ENCODE data around the gene PIGH. TPM values are rescaled to one million over a fixed set of nuclear protein-coding genes. Genes with fewer than 3 reads are reported as not detected.

PIGH gene
- total and polyA plus RNA-seq, 8 donors, result 11.5 to 27.4 (median 14.2) TPM

- no peaks in the 10 kb centered on the region for H3K9me3 ChIP-seq
- peaks cover 0 to 3% (median 0%) of the 10 kb centered on the region in 3 donors for H3K4me1 ChIP-seq
- H3K36me3 ChIP-seq, result peaks cover 0 to 4% (median 0%) of the 10 kb centered on the region in 3 donors
- 50 to 52% methylated on average over 3 of the region's 3 CpGs for WGBS, 2 donors
- H3K27ac ChIP-seq, result no peak overlapping the region
- TF ChIP-seq CTCF (IDR thresholded peaks at IDR 0.05), result no peak
- H3K27me3 ChIP-seq, result no peaks in the 10 kb centered on the region
- ATAC-seq, result peak; percentile 59 to 81 (median 69)
- no peak overlapping the region for H3K4me3 ChIP-seq
- intact Hi-C loops (cut with DNase I), result no loop called here
- FAIRE-seq, result no peak
- DNase-seq, result peak in 4 of 6 donors; percentile 31 to 76 (median 62)
Observed at GRCh38 chr14:67567654-67568053, 32.4 kb downstream of the PIGH start.

- 87 to 90% methylated on average over 6 of the region's 6 CpGs for WGBS, 2 donors
- Histone ChIP-seq H3K9me3 (no peaks in the 10 kb centered on the region), H3K36me3 (peaks cover 0 to 12% (median 0%) of the 10 kb centered on the region in 3 donors), H3K27me3 (no peaks in the 10 kb centered on the region), H3K27ac (no peak overlapping the region), H3K4me3 (no peak overlapping the region), H3K4me1 (peaks cover 0 to 3% (median 0%) of the 10 kb centered on the region in 3 donors)
- intact Hi-C loops (cut with DNase I), result no loop called here
- no peak for TF ChIP-seq CTCF (IDR thresholded peaks at IDR 0.05)
- FAIRE-seq (no peak), DNase-seq (peak in 1 of 6 donors; percentile 41), ATAC-seq (peak in 1 of 4 donors; percentile 26)
Observed at GRCh38 chr14:67566908-67567307, 33.2 kb downstream of the PIGH start.

DNA sequence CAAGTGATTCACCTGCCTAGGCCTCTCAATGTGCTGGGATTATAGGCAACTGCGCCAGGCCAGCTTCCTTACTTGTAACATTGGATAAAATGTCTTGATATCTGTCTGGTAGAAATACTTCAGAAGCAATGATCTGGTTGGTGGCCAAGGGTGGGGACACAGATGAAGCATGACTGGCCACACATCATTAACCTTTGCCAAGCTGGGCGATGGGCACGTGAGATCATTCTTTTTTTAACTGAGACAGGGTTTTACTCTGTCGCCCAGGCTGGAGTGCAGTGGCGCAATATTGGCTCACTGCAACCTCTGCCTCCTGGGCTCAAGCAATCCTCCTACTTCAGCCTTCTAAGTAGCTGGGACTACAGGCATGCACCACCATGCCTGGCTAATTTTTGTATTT, 35.8 kb downstream of the PIGH start:
- 92 to 93% methylated on average over 5 of the region's 5 CpGs for WGBS, 2 donors
- H3K36me3 ChIP-seq, result peaks cover 0 to 14% (median 0%) of the 10 kb centered on the region in 3 donors
- no peak overlapping the region for H3K4me3 ChIP-seq
- intact Hi-C loops (cut with DNase I), result no loop called here
- no peaks in the 10 kb centered on the region for H3K27me3 ChIP-seq
- no peak for TF ChIP-seq CTCF (IDR thresholded peaks at IDR 0.05)
- DNase-seq, result no peak
- H3K27ac ChIP-seq, result no peak overlapping the region
- FAIRE-seq, result no peak
- peaks cover 0 to 3% (median 0%) of the 10 kb centered on the region in 3 donors for H3K4me1 ChIP-seq
- no peak for ATAC-seq
- no peaks in the 10 kb centered on the region for H3K9me3 ChIP-seq

DNA sequence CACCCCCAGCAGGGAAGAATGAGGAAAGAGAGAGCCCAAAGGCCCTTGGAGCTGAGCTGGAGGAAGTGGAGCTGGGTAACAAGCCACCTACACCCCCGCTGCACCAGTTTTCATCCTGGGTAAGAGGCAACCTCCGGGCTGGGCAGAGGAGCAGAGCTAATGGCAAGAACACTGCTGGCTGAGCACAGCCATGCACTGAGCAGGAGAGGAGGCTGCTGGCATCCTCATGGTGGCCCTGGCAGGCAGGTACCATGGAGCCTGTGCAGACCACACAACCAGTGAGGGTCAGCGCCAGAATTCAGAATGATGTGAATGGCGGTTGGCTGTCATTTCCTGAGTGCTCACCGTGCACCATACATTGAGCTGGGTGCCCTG, 37.3 kb downstream of the PIGH start:
- H3K4me3 ChIP-seq, result no peak overlapping the region
- no peaks in the 10 kb centered on the region for H3K27me3 ChIP-seq
- ATAC-seq (no peak), FAIRE-seq (no peak), DNase-seq (peak in 1 of 6 donors; percentile 29)
- H3K9me3 ChIP-seq, result no peaks in the 10 kb centered on the region
- H3K27ac ChIP-seq, result no peak overlapping the region
- TF ChIP-seq CTCF (IDR thresholded peaks at IDR 0.05), result no peak
- intact Hi-C loops (cut with DNase I), result no loop called here
- H3K4me1 ChIP-seq, result peaks cover 0 to 3% (median 0%) of the 10 kb centered on the region in 3 donors
- peaks cover 0 to 14% (median 0%) of the 10 kb centered on the region in 3 donors for H3K36me3 ChIP-seq
- 93 to 95% methylated on average over 5 of the region's 5 CpGs for WGBS, 2 donors

- Histone ChIP-seq H3K4me3 (no peak overlapping the region), H3K9me3 (no peaks in the 10 kb centered on the region), H3K27me3 (no peaks in the 10 kb centered on the region), H3K27ac (no peak overlapping the region), H3K36me3 (peaks cover 0 to 19% (median 0%) of the 10 kb centered on the region in 3 donors), H3K4me1 (no peaks in the 10 kb centered on the region)
- peak in 1 of 6 donors; percentile 53 for DNase-seq
- intact Hi-C loops (cut with DNase I), result no loop called here
- no peak for TF ChIP-seq CTCF (IDR thresholded peaks at IDR 0.05)
- ATAC-seq, result no peak
- 88 to 94% methylated on average over 14 of the region's 14 CpGs for WGBS, 2 donors
- no peak for FAIRE-seq
Observed at GRCh38 chr14:67562025-67562775, 37.9 kb downstream of the PIGH start.
